22Rv1 (cell line): Measurements from ENCODE around the gene CLNS1A.

Source experiments
- ZFX ChIP-seq: fragments of 450-650 bp; IDR thresholded peaks from 2 replicates; pipeline ENCODE4 v1.6.1; 2017; ENCODE audit warnings: antibody characterized with exemption, borderline replicate concordance
- TF ChIP-seq, protein P1 (sequence below): fragments of 450-650 bp; IDR thresholded peaks from 2 replicates; pipeline ENCODE4 v1.5.1; 2017; ENCODE audit warnings: mild to moderate bottlenecking

DNA sequence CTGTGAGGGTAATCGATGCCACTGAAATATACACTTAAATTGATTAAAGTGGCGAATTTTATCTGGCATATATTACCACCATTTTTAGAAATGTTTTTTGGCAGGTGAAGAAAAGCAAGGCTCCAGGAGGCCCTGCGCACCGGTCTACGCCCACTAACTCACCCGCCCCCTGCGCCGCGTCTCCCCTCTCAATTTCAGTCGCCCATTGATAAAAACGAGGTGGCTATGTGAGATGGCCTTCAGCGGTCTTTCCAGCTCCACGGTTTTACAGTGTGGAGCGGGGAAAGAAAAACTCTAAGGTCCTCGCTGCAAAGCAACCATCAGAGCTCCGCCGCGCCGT lies 48.4 kb downstream of the CLNS1A start:
- TF ChIP-seq, protein P1, sequence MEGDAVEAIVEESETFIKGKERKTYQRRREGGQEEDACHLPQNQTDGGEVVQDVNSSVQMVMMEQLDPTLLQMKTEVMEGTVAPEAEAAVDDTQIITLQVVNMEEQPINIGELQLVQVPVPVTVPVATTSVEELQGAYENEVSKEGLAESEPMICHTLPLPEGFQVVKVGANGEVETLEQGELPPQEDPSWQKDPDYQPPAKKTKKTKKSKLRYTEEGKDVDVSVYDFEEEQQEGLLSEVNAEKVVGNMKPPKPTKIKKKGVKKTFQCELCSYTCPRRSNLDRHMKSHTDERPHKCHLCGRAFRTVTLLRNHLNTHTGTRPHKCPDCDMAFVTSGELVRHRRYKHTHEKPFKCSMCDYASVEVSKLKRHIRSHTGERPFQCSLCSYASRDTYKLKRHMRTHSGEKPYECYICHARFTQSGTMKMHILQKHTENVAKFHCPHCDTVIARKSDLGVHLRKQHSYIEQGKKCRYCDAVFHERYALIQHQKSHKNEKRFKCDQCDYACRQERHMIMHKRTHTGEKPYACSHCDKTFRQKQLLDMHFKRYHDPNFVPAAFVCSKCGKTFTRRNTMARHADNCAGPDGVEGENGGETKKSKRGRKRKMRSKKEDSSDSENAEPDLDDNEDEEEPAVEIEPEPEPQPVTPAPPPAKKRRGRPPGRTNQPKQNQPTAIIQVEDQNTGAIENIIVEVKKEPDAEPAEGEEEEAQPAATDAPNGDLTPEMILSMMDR, result no peak
- no peak for TF ChIP-seq ZFX
